ENCODE measurements around the gene SLC44A5.

Gene SLC44A5

GRCh38 chr1:75588779-75589475 is 22.0 kb downstream of the SLC44A5 start:
- no peak for DNase-seq (ENCODE audit: low read depth)

GRCh38 chr1:75587692-75588091 is 23.2 kb downstream of the SLC44A5 start:
- no peak for DNase-seq (ENCODE audit: low read depth)

- DNase-seq (ENCODE audit: low read depth) = no peak
Measured at GRCh38 chr1:75583282-75583681, 27.6 kb downstream of the SLC44A5 start.

GRCh38 chr1:75582725-75583261 is 28.1 kb downstream of the SLC44A5 start:
- DNase-seq (ENCODE audit: low read depth) = no peak

- DNase-seq (ENCODE audit: low read depth) = no peak
Measured at GRCh38 chr1:75579046-75579445, 31.9 kb downstream of the SLC44A5 start.

- no peak for DNase-seq (ENCODE audit: low read depth)
Measured at GRCh38 chr1:75575837-75576236, 35.1 kb downstream of the SLC44A5 start.

- no peak for DNase-seq (ENCODE audit: low read depth)
Measured at GRCh38 chr1:75567191-75567590, 43.7 kb downstream of the SLC44A5 start.

- no peak for DNase-seq (ENCODE audit: low read depth)
Measured at GRCh38 chr1:75559800-75560199, 51.1 kb downstream of the SLC44A5 start.

- no peak for DNase-seq (ENCODE audit: low read depth)
Measured at GRCh38 chr1:75559136-75559535, 51.8 kb downstream of the SLC44A5 start.

GRCh38 chr1:75554870-75555269 is 56.0 kb downstream of the SLC44A5 start:
- DNase-seq (ENCODE audit: low read depth) = no peak

GRCh38 chr1:75554181-75554580 is 56.7 kb downstream of the SLC44A5 start:
- DNase-seq (ENCODE audit: low read depth) = no peak

GRCh38 chr1:75550559-75550958 is 60.4 kb downstream of the SLC44A5 start:
- no peak for DNase-seq (ENCODE audit: low read depth)

- no peak for DNase-seq (ENCODE audit: low read depth)
Measured at GRCh38 chr1:75548721-75549480, 62.0 kb downstream of the SLC44A5 start.

- no peak for DNase-seq (ENCODE audit: low read depth)
Measured at GRCh38 chr1:75543705-75544104, 67.2 kb downstream of the SLC44A5 start.

- no peak for DNase-seq (ENCODE audit: low read depth)
Measured at GRCh38 chr1:75542818-75543570, 67.9 kb downstream of the SLC44A5 start.

- DNase-seq (ENCODE audit: low read depth) = no peak
Measured at GRCh38 chr1:75539230-75540116, 71.4 kb downstream of the SLC44A5 start.

GRCh38 chr1:75533085-75533484 is 77.8 kb downstream of the SLC44A5 start:
- no peak for DNase-seq (ENCODE audit: low read depth)

GRCh38 chr1:75531570-75531969 is 79.3 kb downstream of the SLC44A5 start:
- no peak for DNase-seq (ENCODE audit: low read depth)

GRCh38 chr1:75529488-75529887 is 81.4 kb downstream of the SLC44A5 start:
- DNase-seq (ENCODE audit: low read depth) = no peak

GRCh38 chr1:75528001-75528400 is 82.9 kb downstream of the SLC44A5 start:
- DNase-seq (ENCODE audit: low read depth) = no peak

- no peak for DNase-seq (ENCODE audit: low read depth)
Measured at GRCh38 chr1:75522389-75522788, 88.5 kb downstream of the SLC44A5 start.

- no peak for DNase-seq (ENCODE audit: low read depth)
Measured at GRCh38 chr1:75521658-75522057, 89.3 kb downstream of the SLC44A5 start.
